ENCODE results near the gene ADARB2. TPM values are rescaled to one million over a fixed set of nuclear protein-coding genes. Genes with fewer than 3 reads are reported as not detected.

Gene ADARB2
- total RNA-seq, 2 experiments from 2014 or later = 0.17 to 0.30 TPM

GRCh38 chr10:1184541-1185430, 552.5 kb downstream of the ADARB2 start:
- no peak overlapping the region for H3K4me3 Mint-ChIP-seq
- CTCF ChIA-PET = interaction anchor here (1.4 kb wide), 1 partner anchor 11 kb away, joined by 3 read pairs; no protein-coding TSS in a partner anchor

GRCh38 chr10:1183701-1184100, 553.6 kb downstream of the ADARB2 start:
- H3K27me3 Mint-ChIP-seq = peaks cover 2% of the 10 kb centered on the region
- H3K4me1 Mint-ChIP-seq = no peaks in the 10 kb centered on the region
- POLR2A ChIA-PET = no interaction called here
- no peak overlapping the region for H3K27ac Mint-ChIP-seq
- H3K9me3 Mint-ChIP-seq = no peaks in the 10 kb centered on the region
- CTCF ChIA-PET = interaction anchor here (0.5 kb wide), 1 partner anchor 121 kb away, joined by 6 read pairs; no protein-coding TSS in a partner anchor
- H3K4me3 Mint-ChIP-seq = no peak overlapping the region
- H3K36me3 Mint-ChIP-seq (ENCODE audit: low read depth) = no peaks in the 10 kb centered on the region
- no peak for DNase-seq

More at GRCh38 chr10:1184541-1185430, 552.5 kb downstream of the ADARB2 start:
- no peak for DNase-seq
- POLR2A ChIA-PET = no interaction called here
- Mint-ChIP-seq H3K27ac (no peak overlapping the region), H3K9me3 (no peaks in the 10 kb centered on the region), H3K36me3 (ENCODE audit: low read depth) (no peaks in the 10 kb centered on the region), H3K4me1 (no peaks in the 10 kb centered on the region), H3K27me3 (peaks cover 2% of the 10 kb centered on the region)

GRCh38 chr10:1183033-1183396, 554.3 kb downstream of the ADARB2 start:
- CTCF ChIA-PET = interaction anchor here (0.5 kb wide), 1 partner anchor 120 kb away, joined by 6 read pairs; no protein-coding TSS in a partner anchor
- Mint-ChIP-seq H3K27me3 (peaks cover 2% of the 10 kb centered on the region), H3K4me3 (no peak overlapping the region), H3K36me3 (ENCODE audit: low read depth) (no peaks in the 10 kb centered on the region), H3K4me1 (no peaks in the 10 kb centered on the region), H3K27ac (no peak overlapping the region), H3K9me3 (no peaks in the 10 kb centered on the region)
- DNase-seq = no peak
- POLR2A ChIA-PET = no interaction called here

GRCh38 chr10:1182280-1183032, 554.9 kb downstream of the ADARB2 start:
- H3K36me3 Mint-ChIP-seq (ENCODE audit: low read depth) = no peaks in the 10 kb centered on the region
- no peak for DNase-seq
- POLR2A ChIA-PET = interaction anchor here (0.6 kb wide), 1 partner anchor 73 kb away, joined by 3 read pairs; no protein-coding TSS in a partner anchor
- no peak overlapping the region for H3K4me3 Mint-ChIP-seq
- H3K27ac Mint-ChIP-seq = no peak overlapping the region
- CTCF ChIA-PET = no interaction called here
- no peaks in the 10 kb centered on the region for H3K4me1 Mint-ChIP-seq
- peaks cover 2% of the 10 kb centered on the region for H3K27me3 Mint-ChIP-seq
- H3K9me3 Mint-ChIP-seq = no peaks in the 10 kb centered on the region

GRCh38 chr10:1180836-1181235, 556.5 kb downstream of the ADARB2 start:
- H3K4me3 Mint-ChIP-seq = no peak overlapping the region
- ChIA-PET CTCF (no interaction called here), POLR2A (no interaction called here)

GRCh38 chr10:1180071-1180730, 557.1 kb downstream of the ADARB2 start:
- ChIA-PET CTCF (interaction anchor here (0.6 kb wide), 1 partner anchor 808 kb away, joined by 3 read pairs; no protein-coding TSS in a partner anchor), POLR2A (no interaction called here)

More at GRCh38 chr10:1180836-1181235, 556.5 kb downstream of the ADARB2 start:
- peaks cover 2% of the 10 kb centered on the region for H3K27me3 Mint-ChIP-seq
- no peaks in the 10 kb centered on the region for H3K36me3 Mint-ChIP-seq (ENCODE audit: low read depth)
- H3K4me1 Mint-ChIP-seq = no peaks in the 10 kb centered on the region
- no peak for DNase-seq
- H3K9me3 Mint-ChIP-seq = no peaks in the 10 kb centered on the region
- no peak overlapping the region for H3K27ac Mint-ChIP-seq

GRCh38 chr10:1179346-1180070, 557.8 kb downstream of the ADARB2 start:
- ChIA-PET CTCF (interaction anchor here (0.6 to 0.8 kb wide), 2 partner anchors 19 to 807 kb away, joined by 3 to 7 read pairs; no protein-coding TSS in a partner anchor), POLR2A (no interaction called here)
- H3K9me3 Mint-ChIP-seq = no peaks in the 10 kb centered on the region
- H3K27me3 Mint-ChIP-seq = peaks cover 2% of the 10 kb centered on the region
- H3K27ac Mint-ChIP-seq = no peak overlapping the region
- H3K36me3 Mint-ChIP-seq (ENCODE audit: low read depth) = no peaks in the 10 kb centered on the region
- no peak for DNase-seq
- H3K4me1 Mint-ChIP-seq = no peaks in the 10 kb centered on the region
- no peak overlapping the region for H3K4me3 Mint-ChIP-seq

More at GRCh38 chr10:1180071-1180730, 557.1 kb downstream of the ADARB2 start:
- H3K27me3 Mint-ChIP-seq = peaks cover 2% of the 10 kb centered on the region
- no peaks in the 10 kb centered on the region for H3K9me3 Mint-ChIP-seq
- no peak overlapping the region for H3K27ac Mint-ChIP-seq
- DNase-seq = no peak
- H3K4me1 Mint-ChIP-seq = no peaks in the 10 kb centered on the region
- no peaks in the 10 kb centered on the region for H3K36me3 Mint-ChIP-seq (ENCODE audit: low read depth)
- H3K4me3 Mint-ChIP-seq = no peak overlapping the region

GRCh38 chr10:1178506-1178905, 558.8 kb downstream of the ADARB2 start:
- POLR2A ChIA-PET = no interaction called here

GRCh38 chr10:1177936-1178335, 559.4 kb downstream of the ADARB2 start:
- Mint-ChIP-seq H3K27me3 (no peaks in the 10 kb centered on the region), H3K4me1 (no peaks in the 10 kb centered on the region), H3K4me3 (no peak overlapping the region), H3K9me3 (no peaks in the 10 kb centered on the region), H3K27ac (no peak overlapping the region), H3K36me3 (ENCODE audit: low read depth) (no peaks in the 10 kb centered on the region)
- POLR2A ChIA-PET = no interaction called here
- no peak for DNase-seq
- CTCF ChIA-PET = no interaction called here

More at GRCh38 chr10:1178506-1178905, 558.8 kb downstream of the ADARB2 start:
- no peak for DNase-seq
- H3K9me3 Mint-ChIP-seq = no peaks in the 10 kb centered on the region
- H3K27ac Mint-ChIP-seq = no peak overlapping the region
- H3K4me1 Mint-ChIP-seq = no peaks in the 10 kb centered on the region
- CTCF ChIA-PET = no interaction called here
- no peaks in the 10 kb centered on the region for H3K36me3 Mint-ChIP-seq (ENCODE audit: low read depth)
- no peak overlapping the region for H3K4me3 Mint-ChIP-seq
- no peaks in the 10 kb centered on the region for H3K27me3 Mint-ChIP-seq

GRCh38 chr10:1175956-1176565, 561.3 kb downstream of the ADARB2 start:
- H3K9me3 Mint-ChIP-seq = no peaks in the 10 kb centered on the region
- H3K27ac Mint-ChIP-seq = no peak overlapping the region
- no peak overlapping the region for H3K4me3 Mint-ChIP-seq
- no peaks in the 10 kb centered on the region for H3K4me1 Mint-ChIP-seq
- H3K36me3 Mint-ChIP-seq (ENCODE audit: low read depth) = no peaks in the 10 kb centered on the region
- H3K27me3 Mint-ChIP-seq = no peaks in the 10 kb centered on the region
- no peak for DNase-seq
- ChIA-PET POLR2A (no interaction called here), CTCF (no interaction called here)

- no peak overlapping the region for H3K27ac Mint-ChIP-seq
- CTCF ChIA-PET = interaction anchor here (0.7 to 1.0 kb wide), 2 partner anchors 11 to 173 kb away, joined by 3 read pairs; no protein-coding TSS in a partner anchor
- no peaks in the 10 kb centered on the region for H3K36me3 Mint-ChIP-seq (ENCODE audit: low read depth)
- H3K4me3 Mint-ChIP-seq = no peak overlapping the region
- no peaks in the 10 kb centered on the region for H3K4me1 Mint-ChIP-seq
- POLR2A ChIA-PET = interaction anchor here (0.6 kb wide), 1 partner anchor 32 kb away, joined by 3 read pairs; no protein-coding TSS in a partner anchor
- no peaks in the 10 kb centered on the region for H3K9me3 Mint-ChIP-seq
- no peak for DNase-seq
- no peaks in the 10 kb centered on the region for H3K27me3 Mint-ChIP-seq
Observed at GRCh38 chr10:1174022-1174421, 563.3 kb downstream of the ADARB2 start.

- no peak overlapping the region for H3K27ac Mint-ChIP-seq
Observed at GRCh38 chr10:1173091-1173490, 564.2 kb downstream of the ADARB2 start.

More at GRCh38 chr10:1173091-1173490, 564.2 kb downstream of the ADARB2 start:
- ChIA-PET POLR2A (no interaction called here), CTCF (interaction anchor here (1.0 kb wide), 1 partner anchor 12 kb away, joined by 3 read pairs; no protein-coding TSS in a partner anchor)
- no peak overlapping the region for H3K4me3 Mint-ChIP-seq
- H3K9me3 Mint-ChIP-seq = no peaks in the 10 kb centered on the region
- no peaks in the 10 kb centered on the region for H3K36me3 Mint-ChIP-seq (ENCODE audit: low read depth)
- no peak for DNase-seq
- no peaks in the 10 kb centered on the region for H3K27me3 Mint-ChIP-seq
- no peaks in the 10 kb centered on the region for H3K4me1 Mint-ChIP-seq

All from activated CD4-positive, alpha-beta T cell treated with anti-CD3 and anti-CD28 coated beads, Interleukin-2, amount 10 ng/mL, durations not matched to agents 7 days and 5 days (primary cell).